Progenitor cell of endocrine pancreas (in vitro differentiated cells): Measurements from ENCODE around the gene FOCAD. TPM values are rescaled to one million over a fixed set of nuclear protein-coding genes. Genes with fewer than 3 reads are reported as not detected.
A peak's percentile ranks its signal among the peaks of the same experiment; 100 is the strongest.

ENCODE experiments used
- DNase-seq: peaks from one replicate; pipeline ENCODE4 v3.0.0; 2021; ENCODE audit warnings: low spot score; ENCODE audit not compliant: unreplicated experiment
- H3K27ac Mint-ChIP-seq: 2 replicates; pipeline ENCODE4 v1.8.0; 2021; ENCODE audit warnings: mild to moderate bottlenecking, moderate library complexity, mixed read lengths
- H3K27me3 Mint-ChIP-seq: 2 replicates; pipeline ENCODE4 v1.8.0; 2021; ENCODE audit warnings: mixed read lengths
- H3K36me3 Mint-ChIP-seq: 2 replicates; pipeline ENCODE4 v1.8.0; 2022; ENCODE audit warnings: mixed read lengths; ENCODE audit not compliant: insufficient read depth
- H3K4me1 Mint-ChIP-seq: 2 replicates; pipeline ENCODE4 v1.8.0; 2021; ENCODE audit warnings: low read depth, mixed read lengths
- H3K4me3 Mint-ChIP-seq: 2 replicates; pipeline ENCODE4 v1.8.0; 2021; ENCODE audit warnings: low read depth, mild to moderate bottlenecking, moderate library complexity, mixed read lengths
- H3K9me3 Mint-ChIP-seq: 2 replicates; pipeline ENCODE4 v1.8.0; 2021; ENCODE audit warnings: low read depth, mixed read lengths
- total RNA-seq: library from RNA; stranded (reverse); gene quantifications from 2 replicates; pipeline ENCODE4 v1.2.1, GENCODE V29; 2021
- TF ChIP-seq, protein P1 (sequence below): fragments of 200-600 bp; sonication (generic); IDR thresholded peaks from one replicate; pipeline ENCODE4 v1.5.0; 2021; ENCODE audit warnings: antibody characterized with exemption, mild to moderate bottlenecking; ENCODE audit not compliant: unreplicated experiment

FOCAD gene
- total RNA-seq, 1 donor from 2014 or later: 68.2 TPM

DNA sequence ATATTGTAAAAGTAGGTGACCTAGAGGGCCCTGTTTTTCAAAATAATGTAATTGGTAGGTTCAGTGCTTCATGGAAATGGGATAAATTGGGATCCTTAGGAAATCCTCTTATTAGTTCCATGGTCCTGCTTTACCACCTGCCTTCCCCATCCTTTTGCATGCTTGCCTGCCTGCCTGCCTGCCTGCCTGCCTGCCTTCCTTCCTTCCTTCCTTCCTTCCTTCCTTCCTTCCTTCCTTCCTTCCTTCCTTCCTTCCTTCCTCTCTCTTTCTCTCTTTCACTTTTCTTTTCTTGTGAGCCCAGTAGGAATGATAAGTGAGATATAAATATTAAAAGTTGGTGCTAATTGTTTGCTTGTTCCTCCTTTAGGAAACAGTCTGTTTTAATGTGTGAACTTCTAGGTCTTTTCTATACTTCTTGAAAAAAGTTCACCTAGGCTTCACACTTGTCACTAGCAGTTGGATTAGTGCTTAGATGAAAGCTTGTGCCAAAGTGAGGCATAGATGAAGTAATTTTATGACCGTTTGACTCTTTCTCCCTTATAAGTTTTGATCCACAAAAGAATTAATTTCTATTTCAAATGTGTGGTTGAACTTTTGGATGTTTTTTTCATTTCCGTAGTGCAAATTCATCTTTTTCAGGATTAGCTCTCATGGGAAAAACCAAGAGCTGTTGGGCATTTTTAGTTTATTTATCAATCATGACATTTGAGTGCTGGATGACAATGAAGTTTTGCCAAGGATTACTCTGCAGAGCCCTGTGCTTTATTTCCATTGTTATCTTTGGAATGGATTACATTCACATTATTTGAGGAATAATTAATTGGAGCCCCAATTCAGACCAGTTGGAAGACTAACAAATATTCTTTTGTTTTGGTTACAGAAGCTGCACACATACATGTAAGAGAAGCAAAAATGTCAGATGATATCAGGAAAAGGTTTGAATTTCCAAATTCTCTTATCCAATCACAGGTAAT lies 30.7 kb downstream of the FOCAD start:
- H3K27me3 Mint-ChIP-seq: no peaks in the 10 kb centered on the region
- no peak overlapping the region for H3K27ac Mint-ChIP-seq
- TF ChIP-seq, protein P1, sequence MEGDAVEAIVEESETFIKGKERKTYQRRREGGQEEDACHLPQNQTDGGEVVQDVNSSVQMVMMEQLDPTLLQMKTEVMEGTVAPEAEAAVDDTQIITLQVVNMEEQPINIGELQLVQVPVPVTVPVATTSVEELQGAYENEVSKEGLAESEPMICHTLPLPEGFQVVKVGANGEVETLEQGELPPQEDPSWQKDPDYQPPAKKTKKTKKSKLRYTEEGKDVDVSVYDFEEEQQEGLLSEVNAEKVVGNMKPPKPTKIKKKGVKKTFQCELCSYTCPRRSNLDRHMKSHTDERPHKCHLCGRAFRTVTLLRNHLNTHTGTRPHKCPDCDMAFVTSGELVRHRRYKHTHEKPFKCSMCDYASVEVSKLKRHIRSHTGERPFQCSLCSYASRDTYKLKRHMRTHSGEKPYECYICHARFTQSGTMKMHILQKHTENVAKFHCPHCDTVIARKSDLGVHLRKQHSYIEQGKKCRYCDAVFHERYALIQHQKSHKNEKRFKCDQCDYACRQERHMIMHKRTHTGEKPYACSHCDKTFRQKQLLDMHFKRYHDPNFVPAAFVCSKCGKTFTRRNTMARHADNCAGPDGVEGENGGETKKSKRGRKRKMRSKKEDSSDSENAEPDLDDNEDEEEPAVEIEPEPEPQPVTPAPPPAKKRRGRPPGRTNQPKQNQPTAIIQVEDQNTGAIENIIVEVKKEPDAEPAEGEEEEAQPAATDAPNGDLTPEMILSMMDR: no peak
- peaks cover 4% of the 10 kb centered on the region for H3K36me3 Mint-ChIP-seq
- DNase-seq: no peak
- H3K4me3 Mint-ChIP-seq: no peak overlapping the region
- H3K9me3 Mint-ChIP-seq: no peaks in the 10 kb centered on the region
- peaks cover 8% of the 10 kb centered on the region for H3K4me1 Mint-ChIP-seq

DNA sequence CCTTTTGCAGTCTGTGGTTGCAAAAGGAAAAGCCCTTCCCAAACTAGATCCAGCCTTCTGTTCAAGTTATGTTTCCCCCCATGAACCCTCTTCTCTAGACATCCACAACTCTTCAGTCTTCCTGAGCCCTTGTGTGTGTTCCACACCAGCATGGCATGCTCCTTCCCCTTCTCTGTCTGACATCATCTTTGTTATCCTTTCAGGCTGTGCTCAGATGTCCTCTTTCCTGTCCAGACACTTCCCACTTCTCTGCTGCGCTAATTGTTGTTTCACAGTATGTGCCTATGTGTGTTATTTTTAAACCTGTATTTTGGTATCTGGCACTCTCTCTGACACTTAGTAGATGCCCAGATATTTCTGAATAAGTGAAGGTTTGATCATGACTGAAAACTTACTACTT lies 38.2 kb downstream of the FOCAD start:
- no peak for DNase-seq
- H3K9me3 Mint-ChIP-seq: no peaks in the 10 kb centered on the region
- H3K4me3 Mint-ChIP-seq: no peak overlapping the region
- no peaks in the 10 kb centered on the region for H3K27me3 Mint-ChIP-seq
- TF ChIP-seq, protein P1: no peak
- H3K36me3 Mint-ChIP-seq: peaks cover 10% of the 10 kb centered on the region
- H3K4me1 Mint-ChIP-seq: peaks cover 5% of the 10 kb centered on the region
- H3K27ac Mint-ChIP-seq: peak overlapping the region; percentile 7

DNA sequence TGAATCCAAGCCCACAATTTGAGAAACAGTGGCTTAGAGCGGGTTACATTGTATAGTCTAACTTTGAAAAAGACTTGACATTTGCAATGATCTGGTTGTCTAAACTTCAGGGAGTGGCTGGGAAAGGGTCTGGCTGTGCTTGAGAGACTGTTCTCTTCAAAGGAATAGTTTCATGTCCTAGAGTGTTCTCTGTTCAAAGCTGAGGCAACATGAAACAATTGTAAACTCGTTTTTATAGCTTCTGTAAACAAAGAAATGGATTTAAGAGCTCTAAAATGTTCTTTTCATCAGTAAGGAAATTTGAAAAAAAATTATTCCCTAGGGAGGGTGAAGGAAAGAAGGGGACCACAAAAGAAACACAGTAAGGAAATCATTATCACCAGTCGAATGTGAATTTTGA lies 41.6 kb downstream of the FOCAD start:
- Mint-ChIP-seq H3K36me3 (peaks cover 11% of the 10 kb centered on the region), H3K27me3 (no peaks in the 10 kb centered on the region), H3K27ac (peak overlapping the region; percentile 38), H3K9me3 (no peaks in the 10 kb centered on the region), H3K4me1 (peaks cover 2% of the 10 kb centered on the region), H3K4me3 (no peak overlapping the region)
- DNase-seq: no peak
- TF ChIP-seq, protein P1: no peak

DNA sequence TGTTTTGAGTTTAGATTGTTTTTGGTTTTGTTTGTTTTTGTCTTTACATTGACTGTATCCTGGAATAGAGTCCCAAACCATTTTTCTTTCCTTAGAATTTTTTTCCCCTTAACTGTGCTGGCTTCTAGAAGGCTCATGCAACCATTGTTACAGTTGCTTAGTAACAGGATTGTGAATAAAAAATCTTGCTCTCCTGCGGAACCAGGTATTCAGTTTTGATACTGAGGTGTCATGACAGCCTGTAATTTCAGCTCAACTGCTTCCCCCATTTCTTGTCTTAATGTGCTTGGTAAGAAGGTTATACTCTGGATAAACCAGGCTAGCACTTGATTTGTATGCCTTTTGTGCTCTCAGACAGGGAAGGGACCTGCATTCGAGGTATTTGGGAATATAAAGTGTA lies 42.1 kb downstream of the FOCAD start:
- Mint-ChIP-seq H3K9me3 (no peaks in the 10 kb centered on the region), H3K27me3 (no peaks in the 10 kb centered on the region), H3K4me3 (no peak overlapping the region), H3K4me1 (peaks cover 2% of the 10 kb centered on the region), H3K36me3 (peaks cover 10% of the 10 kb centered on the region), H3K27ac (no peak overlapping the region)
- TF ChIP-seq, protein P1: no peak
- no peak for DNase-seq

DNA sequence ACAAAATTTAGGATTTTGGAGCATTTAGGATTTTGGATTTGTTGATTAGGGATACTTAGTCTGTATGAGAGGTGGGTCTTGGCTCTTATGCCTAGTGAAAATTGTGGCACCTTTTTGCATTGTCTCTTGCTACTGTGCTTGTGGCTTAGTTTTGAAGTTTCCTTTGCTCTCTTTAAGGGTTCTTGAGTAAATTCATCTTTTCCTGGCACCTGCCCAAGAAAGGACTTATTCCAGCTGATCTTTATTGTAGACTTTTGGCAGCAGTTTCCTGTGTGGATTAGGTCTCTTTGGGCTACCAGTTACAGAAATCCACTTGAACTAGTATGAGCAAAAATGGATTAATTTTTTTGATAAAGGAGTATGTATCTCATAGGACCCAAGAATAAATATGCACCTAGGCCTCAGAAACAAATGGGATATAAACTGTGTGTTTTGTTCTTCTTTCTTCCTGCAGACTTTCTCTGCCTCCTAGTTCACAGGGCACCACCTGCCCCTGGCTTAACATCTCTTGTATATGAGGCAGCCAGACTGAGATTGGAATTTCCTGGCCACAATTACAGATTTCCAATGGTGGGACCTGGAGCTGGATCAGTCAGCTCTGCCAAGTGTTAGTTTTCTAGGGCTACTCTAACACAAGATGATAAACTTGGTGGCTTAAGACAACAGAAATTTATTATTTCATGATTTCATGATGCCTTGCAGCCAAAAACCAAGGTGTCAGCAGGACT lies 44.6 kb downstream of the FOCAD start:
- no peak overlapping the region for H3K27ac Mint-ChIP-seq

More for the DNA sequence above, 44.6 kb downstream of the FOCAD start:
- no peak for DNase-seq
- peaks cover 2% of the 10 kb centered on the region for H3K4me1 Mint-ChIP-seq
- H3K4me3 Mint-ChIP-seq: no peak overlapping the region
- no peaks in the 10 kb centered on the region for H3K27me3 Mint-ChIP-seq
- TF ChIP-seq, protein P1: no peak
- no peaks in the 10 kb centered on the region for H3K9me3 Mint-ChIP-seq
- H3K36me3 Mint-ChIP-seq: peaks cover 6% of the 10 kb centered on the region
